Measurements from ENCODE around the gene PRKAR1B. TPM values are rescaled to one million over a fixed set of nuclear protein-coding genes. Genes with fewer than 3 reads are reported as not detected.

Gene PRKAR1B
- total RNA-seq, 2 experiments from 2014 or later = 28.0 to 28.2 TPM

DNA sequence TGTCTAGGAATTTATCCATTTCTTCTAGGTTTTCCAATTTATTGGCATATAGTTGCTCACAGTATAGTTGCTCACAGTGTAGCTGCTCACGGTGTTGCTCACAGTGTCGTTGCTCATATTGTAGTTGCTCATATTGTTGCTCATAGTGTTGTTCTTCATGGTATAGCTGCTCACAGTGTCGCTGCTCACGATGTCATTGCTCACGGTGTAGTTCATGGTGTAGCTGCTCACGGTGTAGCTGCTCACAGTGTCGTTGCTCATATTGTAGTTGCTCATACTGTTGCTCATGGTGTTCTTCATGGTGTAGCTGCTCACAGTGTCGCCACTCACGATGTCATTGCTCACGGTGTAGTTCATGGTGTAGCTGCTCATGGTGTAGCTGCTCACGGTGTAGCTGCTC is 7.7 kb upstream of the PRKAR1B start:
- Mint-ChIP-seq H3K4me1 (ENCODE audit: low read depth) (peaks cover 3% of the 10 kb centered on the region), H3K27ac (no peak overlapping the region), H3K4me3 (no peak overlapping the region), H3K9me3 (peaks cover 5% of the 10 kb centered on the region), H3K36me3 (peaks cover 34% of the 10 kb centered on the region), H3K27me3 (no peaks in the 10 kb centered on the region)
- ChIA-PET CTCF (interaction anchor here (0.7 kb wide), 1 partner anchor 402 kb away, joined by 3 read pairs; no protein-coding TSS in a partner anchor), POLR2A (no interaction called here)
- no peak for DNase-seq
- intact Hi-C loops (cut with micrococcal nuclease) = no loop called here

DNA sequence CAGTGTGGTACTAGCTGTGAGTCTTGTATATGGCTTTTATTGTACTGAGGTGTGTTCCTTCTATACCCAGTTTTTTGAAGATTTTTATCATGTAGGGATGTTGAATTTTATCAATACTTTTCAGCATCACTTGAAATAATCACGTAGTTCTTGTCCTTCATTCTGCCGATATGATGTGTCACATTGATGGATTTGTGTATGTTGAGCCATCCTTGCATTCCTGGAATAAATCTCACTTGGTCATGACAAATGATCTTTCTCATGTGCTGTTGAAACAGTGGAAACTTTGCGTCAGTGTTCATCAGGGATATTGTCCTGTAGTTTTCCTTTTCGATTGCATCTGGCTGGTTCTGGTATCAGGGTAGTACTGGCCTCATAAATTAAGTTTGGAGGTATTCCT is 7.1 kb upstream of the PRKAR1B start:
- no peaks in the 10 kb centered on the region for H3K27me3 Mint-ChIP-seq

DNA sequence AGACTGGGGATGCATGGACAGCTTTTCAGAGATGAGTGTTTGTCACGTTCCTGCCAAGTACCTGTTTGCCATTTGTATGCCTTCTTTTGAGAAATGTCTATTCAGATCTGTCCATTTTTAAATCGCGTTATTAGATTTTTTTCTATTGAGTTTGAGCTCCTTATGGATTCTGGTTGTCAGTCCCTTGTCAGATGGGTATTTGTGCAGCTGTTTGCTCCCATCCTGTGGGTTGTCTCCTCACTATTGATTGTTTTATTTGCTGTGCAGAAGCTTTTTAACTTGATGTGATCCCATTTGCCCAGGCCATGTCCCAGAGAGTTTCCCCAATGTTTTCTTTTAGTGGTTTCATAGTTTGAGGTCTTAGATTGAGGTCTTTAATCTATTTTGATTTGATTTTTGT is 5.5 kb upstream of the PRKAR1B start:
- H3K4me3 Mint-ChIP-seq = no peak overlapping the region
- H3K27me3 Mint-ChIP-seq = no peaks in the 10 kb centered on the region
- H3K27ac Mint-ChIP-seq = no peak overlapping the region
- peaks cover 5% of the 10 kb centered on the region for H3K9me3 Mint-ChIP-seq
- peaks cover 28% of the 10 kb centered on the region for H3K36me3 Mint-ChIP-seq
- CTCF ChIA-PET = interaction anchor here (1.1 to 1.7 kb wide), 3 partner anchors 38 to 411 kb away, joined by 3 to 5 read pairs (median 3); no protein-coding TSS in a partner anchor
- intact Hi-C loops (cut with micrococcal nuclease) = no loop called here
- POLR2A ChIA-PET = no interaction called here
- peaks cover 14% of the 10 kb centered on the region for H3K4me1 Mint-ChIP-seq (ENCODE audit: low read depth)
- no peak for DNase-seq

More for the DNA sequence above, 7.1 kb upstream of the PRKAR1B start:
- intact Hi-C loops (cut with micrococcal nuclease) = no loop called here
- ChIA-PET POLR2A (no interaction called here), CTCF (interaction anchor here (1.7 kb wide), 1 partner anchor 401 kb away, joined by 3 read pairs; no protein-coding TSS in a partner anchor)
- DNase-seq = no peak
- no peak overlapping the region for H3K27ac Mint-ChIP-seq
- H3K36me3 Mint-ChIP-seq = peaks cover 31% of the 10 kb centered on the region
- peaks cover 6% of the 10 kb centered on the region for H3K4me1 Mint-ChIP-seq (ENCODE audit: low read depth)
- H3K9me3 Mint-ChIP-seq = peaks cover 5% of the 10 kb centered on the region
- no peak overlapping the region for H3K4me3 Mint-ChIP-seq

DNA sequence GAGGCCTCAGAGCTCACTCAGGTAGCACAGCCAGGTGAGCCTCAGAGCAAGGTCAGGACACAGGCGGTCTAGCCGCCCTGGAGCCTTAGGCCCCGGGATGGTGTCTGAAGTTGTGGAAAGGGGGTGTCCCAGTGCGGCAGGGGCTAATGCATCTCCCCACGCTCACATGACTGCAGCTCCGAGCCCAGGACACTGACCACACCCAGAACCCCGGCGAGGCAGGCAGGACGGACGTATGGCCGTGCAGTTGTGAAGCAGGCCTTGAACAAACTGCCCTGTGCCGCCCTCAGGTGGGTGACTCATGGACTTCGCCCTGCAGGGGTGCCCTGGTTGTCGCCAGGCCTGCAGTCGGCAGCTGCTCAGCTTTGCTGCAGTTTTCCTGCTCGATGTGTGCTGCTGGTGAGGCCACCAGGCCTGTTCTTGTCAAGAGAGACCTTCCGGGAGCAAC is 5.0 kb upstream of the PRKAR1B start:
- POLR2A ChIA-PET = no interaction called here
- CTCF ChIA-PET = interaction anchor here (0.9 to 1.4 kb wide), 3 partner anchors 39 to 410 kb away, joined by 3 to 5 read pairs (median 3); no protein-coding TSS in a partner anchor
- Mint-ChIP-seq H3K27me3 (no peaks in the 10 kb centered on the region), H3K4me1 (ENCODE audit: low read depth) (peaks cover 16% of the 10 kb centered on the region), H3K36me3 (peaks cover 25% of the 10 kb centered on the region), H3K27ac (no peak overlapping the region), H3K4me3 (no peak overlapping the region), H3K9me3 (peaks cover 5% of the 10 kb centered on the region)
- intact Hi-C loops (cut with micrococcal nuclease) = no loop called here
- DNase-seq = peak; percentile 31

DNA sequence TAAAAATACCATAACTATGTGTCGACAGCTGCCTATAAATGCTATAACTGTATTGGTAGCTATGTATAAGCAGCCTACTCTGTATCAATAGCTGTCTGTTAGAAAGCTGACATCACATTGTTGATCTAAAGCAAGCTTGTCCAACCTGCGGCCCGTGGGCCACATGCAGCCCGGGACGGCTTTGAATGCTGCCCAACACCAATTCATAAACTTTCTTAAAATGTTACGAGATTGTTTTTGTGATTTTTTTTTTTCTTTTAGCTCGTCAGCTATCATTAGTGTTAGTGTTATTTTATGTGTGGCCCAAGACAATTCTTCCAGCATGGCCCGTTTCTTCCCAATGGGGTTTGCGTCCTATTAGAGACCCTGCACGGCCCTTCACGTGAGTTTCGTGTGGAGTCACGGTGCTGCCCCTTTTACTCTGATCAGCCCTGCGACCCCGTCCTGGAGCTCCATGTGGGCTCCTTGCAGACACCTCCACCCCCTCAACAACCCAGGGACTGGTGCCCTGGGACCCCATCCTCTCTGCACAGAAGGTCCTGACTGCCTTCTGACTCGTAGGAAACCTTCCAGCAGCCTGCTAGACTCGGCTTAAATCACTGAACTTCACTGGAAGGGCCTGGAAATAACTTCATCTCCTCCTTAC is 4.5 kb upstream of the PRKAR1B start:
- DNase-seq = no peak
- no peak overlapping the region for H3K27ac Mint-ChIP-seq
- peaks cover 25% of the 10 kb centered on the region for H3K36me3 Mint-ChIP-seq
- H3K27me3 Mint-ChIP-seq = no peaks in the 10 kb centered on the region
- peaks cover 5% of the 10 kb centered on the region for H3K9me3 Mint-ChIP-seq
- POLR2A ChIA-PET = no interaction called here
- CTCF ChIA-PET = interaction anchor here (0.9 to 1.1 kb wide), 2 partner anchors 55 to 410 kb away, joined by 3 read pairs; no protein-coding TSS in a partner anchor
- H3K4me3 Mint-ChIP-seq = no peak overlapping the region
- intact Hi-C loops (cut with micrococcal nuclease) = no loop called here
- H3K4me1 Mint-ChIP-seq (ENCODE audit: low read depth) = peaks cover 16% of the 10 kb centered on the region

DNA sequence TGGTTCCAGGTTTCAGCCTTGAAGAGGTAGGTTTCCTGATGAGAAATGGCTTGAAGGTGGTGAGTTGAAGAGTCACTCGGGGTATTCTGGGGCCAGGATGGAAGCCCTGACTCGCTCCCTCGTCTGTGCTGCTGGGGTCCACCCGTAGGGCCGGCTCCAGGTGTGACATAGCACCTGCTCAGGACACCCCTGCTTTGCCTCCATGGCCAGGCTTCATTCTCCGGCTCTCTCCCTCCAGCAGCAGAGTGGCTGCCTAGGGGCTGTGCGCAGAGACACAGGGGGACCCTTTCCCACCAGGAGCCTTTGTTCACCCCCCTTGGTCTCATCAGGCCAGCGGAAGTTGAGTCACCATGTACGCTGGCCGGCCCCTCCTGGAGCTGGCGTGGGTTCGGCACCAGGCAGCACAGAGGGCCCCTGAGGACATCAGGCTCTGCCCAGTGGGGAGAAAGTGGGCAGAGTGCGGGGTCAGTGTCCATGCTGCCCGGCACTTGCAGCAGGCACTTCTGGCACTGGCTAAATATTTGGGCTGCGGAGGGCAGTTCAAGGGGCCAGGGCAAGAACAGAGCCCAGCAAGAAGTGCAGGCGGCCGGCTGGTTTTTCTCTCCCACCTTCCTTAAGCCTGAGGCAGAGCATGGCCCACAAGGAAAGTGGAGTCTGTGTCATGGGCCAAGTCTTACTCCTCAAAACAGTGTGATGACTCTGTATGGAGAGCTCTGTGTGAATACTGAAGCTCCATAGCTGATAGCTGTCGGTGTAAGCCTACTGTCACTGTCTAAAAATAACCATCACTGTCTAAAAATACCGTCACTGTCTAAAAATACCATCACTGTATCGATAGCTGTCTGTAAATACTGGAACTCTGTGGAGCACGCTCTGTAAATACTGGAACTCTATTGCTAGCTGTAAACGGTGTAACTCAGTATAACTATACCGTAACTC is 3.7 kb upstream of the PRKAR1B start:
- Mint-ChIP-seq H3K36me3 (peaks cover 25% of the 10 kb centered on the region), H3K4me1 (ENCODE audit: low read depth) (peaks cover 19% of the 10 kb centered on the region), H3K27me3 (no peaks in the 10 kb centered on the region), H3K4me3 (no peak overlapping the region), H3K9me3 (peaks cover 5% of the 10 kb centered on the region), H3K27ac (no peak overlapping the region)
- DNase-seq = no peak
- intact Hi-C loops (cut with micrococcal nuclease) = no loop called here
- POLR2A ChIA-PET = no interaction called here
- CTCF ChIA-PET = interaction anchor here (0.9 kb wide), 1 partner anchor 56 kb away, joined by 3 read pairs; no protein-coding TSS in a partner anchor

DNA sequence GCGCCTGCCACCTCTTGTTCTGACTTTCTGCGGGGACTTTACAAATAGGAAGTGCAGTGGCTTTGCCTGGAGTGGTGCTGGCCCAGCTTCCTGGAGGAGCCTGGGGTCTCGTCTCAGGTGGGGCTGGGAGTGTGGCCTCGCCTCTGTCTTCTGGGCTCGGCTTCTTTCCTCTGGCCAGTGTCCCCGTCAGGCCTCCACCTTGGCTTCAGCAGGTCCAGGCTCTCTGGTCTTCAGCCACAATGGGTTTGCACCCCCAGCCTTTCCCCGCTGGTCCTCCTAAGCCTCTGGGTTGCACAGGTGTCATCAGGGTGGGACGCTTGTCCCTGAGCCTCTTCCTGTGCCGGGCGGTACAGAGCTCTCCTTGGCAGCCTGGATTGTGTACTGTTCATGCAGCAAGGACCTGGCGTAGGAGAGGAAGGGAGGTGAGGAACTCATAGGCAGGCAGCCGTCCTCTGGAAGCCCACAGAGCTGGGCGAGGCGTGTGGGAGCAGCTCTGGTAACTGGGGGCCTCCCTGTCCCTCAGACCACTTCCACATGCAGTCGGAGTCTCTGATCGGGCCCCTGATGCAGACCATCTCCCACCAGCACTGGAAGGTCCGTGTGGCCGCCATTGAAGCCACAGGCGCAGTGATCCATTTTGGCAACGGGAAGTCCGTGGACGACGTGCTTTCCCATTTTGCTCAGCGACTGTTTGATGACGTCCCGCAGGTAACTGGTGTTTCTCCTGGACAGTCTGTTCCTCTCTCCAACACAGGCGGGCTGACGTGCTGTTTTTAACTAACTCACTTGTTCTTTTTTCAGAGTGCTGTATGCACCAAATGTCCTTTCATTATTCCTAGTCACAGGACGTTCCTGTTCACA is 2.3 kb upstream of the PRKAR1B start:
- no peaks in the 10 kb centered on the region for H3K27me3 Mint-ChIP-seq
- DNase-seq = no peak
- peaks cover 27% of the 10 kb centered on the region for H3K4me1 Mint-ChIP-seq (ENCODE audit: low read depth)
- intact Hi-C loops (cut with micrococcal nuclease) = loop anchor here (5.0 kb wide), 2 partner anchors 147 to 207 kb away; no protein-coding TSS in a partner anchor
- H3K4me3 Mint-ChIP-seq = no peak overlapping the region
- POLR2A ChIA-PET = no interaction called here
- peaks cover 5% of the 10 kb centered on the region for H3K9me3 Mint-ChIP-seq
- H3K27ac Mint-ChIP-seq = no peak overlapping the region
- CTCF ChIA-PET = no interaction called here
- H3K36me3 Mint-ChIP-seq = peaks cover 30% of the 10 kb centered on the region

DNA sequence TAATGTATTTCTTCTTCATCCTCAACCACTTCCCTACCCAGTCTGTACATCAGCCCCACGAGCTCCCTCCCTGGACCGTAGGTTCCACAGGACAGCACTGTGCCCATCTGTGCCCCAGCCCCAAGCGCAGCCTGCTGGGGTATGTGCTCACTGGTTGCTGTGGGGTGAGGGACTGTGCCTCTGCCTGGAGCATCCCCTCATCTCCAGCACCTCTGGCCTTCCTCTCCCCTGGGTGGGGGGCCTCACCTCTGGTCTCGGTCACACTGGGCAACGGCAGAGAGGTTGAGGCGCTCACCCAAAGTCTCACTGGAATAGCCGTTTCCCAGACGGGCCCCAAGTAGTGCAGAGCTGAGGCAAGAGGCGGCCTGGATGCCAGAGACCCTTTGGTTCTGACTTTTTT is 1.5 kb upstream of the PRKAR1B start:
- POLR2A ChIA-PET = no interaction called here
- H3K4me3 Mint-ChIP-seq = peak overlapping the region; percentile 86

DNA sequence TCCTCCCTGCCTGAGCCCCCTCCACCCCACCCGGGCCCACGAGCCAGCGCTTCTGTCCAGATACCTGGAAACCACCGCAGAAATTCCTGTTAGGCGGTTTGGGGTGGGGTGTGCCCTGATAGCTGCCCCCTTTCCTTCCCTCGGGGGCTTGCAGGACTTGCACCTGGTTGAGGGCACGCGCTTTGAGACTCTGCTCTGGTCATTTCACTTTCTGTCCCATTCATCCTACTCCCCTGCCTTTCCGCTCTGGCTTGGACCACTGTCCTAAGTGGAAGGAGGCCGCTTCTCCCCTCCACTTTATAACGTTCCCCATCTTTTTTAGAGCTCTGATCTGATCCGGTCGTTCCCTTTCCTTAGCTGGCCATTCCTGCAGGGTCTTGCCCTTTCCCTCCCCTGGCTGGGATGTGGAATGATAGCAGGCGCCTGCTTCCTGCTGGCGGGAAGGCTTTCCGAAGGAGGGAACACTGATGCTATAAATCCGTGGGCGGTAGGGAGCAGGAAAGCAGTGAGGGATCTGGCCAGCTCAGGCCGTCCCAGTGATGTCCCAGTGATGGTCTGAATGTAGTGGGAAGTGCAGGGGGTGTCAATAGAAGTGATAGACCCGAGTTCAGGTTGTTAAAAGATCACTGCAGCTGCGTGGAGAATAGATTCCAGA is 852 bp upstream of the PRKAR1B start:
- intact Hi-C loops (cut with micrococcal nuclease) = loop anchor here (5.0 kb wide), 2 partner anchors 146 to 206 kb away; no protein-coding TSS in a partner anchor

More for the DNA sequence above, 1.5 kb upstream of the PRKAR1B start:
- no peak for DNase-seq
- peaks cover 27% of the 10 kb centered on the region for H3K4me1 Mint-ChIP-seq (ENCODE audit: low read depth)
- CTCF ChIA-PET = interaction anchor here (1.0 kb wide), 1 partner anchor 407 kb away, joined by 5 read pairs; no protein-coding TSS in a partner anchor
- no peaks in the 10 kb centered on the region for H3K27me3 Mint-ChIP-seq
- no peak overlapping the region for H3K27ac Mint-ChIP-seq
- intact Hi-C loops (cut with micrococcal nuclease) = loop anchor here (5.0 kb wide), 2 partner anchors 146 to 206 kb away; no protein-coding TSS in a partner anchor
- H3K9me3 Mint-ChIP-seq = peaks cover 5% of the 10 kb centered on the region
- peaks cover 38% of the 10 kb centered on the region for H3K36me3 Mint-ChIP-seq

DNA sequence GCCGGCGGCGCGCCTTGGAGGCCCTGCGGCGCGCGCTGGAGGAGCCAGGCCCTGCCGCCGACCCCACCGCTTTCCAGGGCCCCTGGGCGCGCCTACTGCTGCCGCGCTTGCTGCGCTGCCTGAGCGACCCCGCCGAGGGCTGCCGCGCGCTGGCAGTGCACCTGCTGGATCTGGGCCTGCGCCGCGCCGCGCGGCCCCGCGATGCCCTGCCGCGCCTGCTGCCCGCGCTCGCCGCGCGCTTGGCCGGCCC is 302 bp downstream of the PRKAR1B start:
- H3K4me1 Mint-ChIP-seq (ENCODE audit: low read depth) = peaks cover 27% of the 10 kb centered on the region
- ChIA-PET POLR2A (interaction anchor here (0.9 kb wide), 1 partner anchor 124 kb away, joined by 3 read pairs; no protein-coding TSS in a partner anchor), CTCF (interaction anchor here (0.5 to 1.3 kb wide), 3 partner anchors 146 to 393 kb away, joined by 3 to 4 read pairs (median 4); no protein-coding TSS in a partner anchor)
- H3K27ac Mint-ChIP-seq = no peak overlapping the region
- H3K36me3 Mint-ChIP-seq = peaks cover 35% of the 10 kb centered on the region
- DNase-seq = no peak
- no peak overlapping the region for H3K4me3 Mint-ChIP-seq
- intact Hi-C loops (cut with micrococcal nuclease) = loop anchor here (1.0 to 5.0 kb wide), 3 partner anchors 125 to 204 kb away; no protein-coding TSS in a partner anchor
- peaks cover 1% of the 10 kb centered on the region for H3K9me3 Mint-ChIP-seq
- H3K27me3 Mint-ChIP-seq = no peaks in the 10 kb centered on the region

More for the DNA sequence above, 852 bp upstream of the PRKAR1B start:
- Mint-ChIP-seq H3K9me3 (no peaks in the 10 kb centered on the region), H3K4me3 (peak overlapping the region; percentile 86), H3K36me3 (peaks cover 38% of the 10 kb centered on the region), H3K27ac (peak overlapping the region; percentile 26), H3K4me1 (ENCODE audit: low read depth) (peaks cover 27% of the 10 kb centered on the region), H3K27me3 (no peaks in the 10 kb centered on the region)
- DNase-seq = no peak
- ChIA-PET CTCF (interaction anchor here (1.0 to 1.3 kb wide), 2 partner anchors 395 to 406 kb away, joined by 4 to 5 read pairs; no protein-coding TSS in a partner anchor), POLR2A (no interaction called here)
